Measurements from ENCODE around the gene CCT5. TPM values are rescaled to one million over a fixed set of nuclear protein-coding genes. Genes with fewer than 3 reads are reported as not detected.

Gene CCT5
- total and polyA plus RNA-seq, 10 of the 15 experiments (the other 5 are each of a cell fraction or from before 2014, with no cell fraction given) = 376 to 637 (median 543) TPM

- Histone ChIP-seq H4K20me1 (ENCODE audit: control insufficient read depth, insufficient read depth) (no peaks in the 10 kb centered on the region), H3K4me1 (ENCODE audit: control insufficient read depth, insufficient read depth, low read length) (no peaks in the 10 kb centered on the region), H3K27ac (ENCODE audit: control insufficient read depth, insufficient read depth) (no peak overlapping the region), H3K9ac (ENCODE audit: control insufficient read depth, insufficient read depth, low read length) (no peak overlapping the region), H3K4me2 (ENCODE audit: control insufficient read depth, insufficient read depth) (no peak overlapping the region), H3K79me2 (ENCODE audit: control insufficient read depth, insufficient read depth, low read length) (no peaks in the 10 kb centered on the region), H3K27me3 (replicated peaks in 1 of 2; ENCODE audit: control insufficient read depth in 2 of 2, insufficient read depth in 2 of 2, low read length in 1 of 2) (no peaks in the 10 kb centered on the region), H2AFZ (ENCODE audit: control insufficient read depth, low read depth, low read length) (no peak overlapping the region), H3K36me3 (ENCODE audit: control insufficient read depth in 2 of 2, insufficient read depth in 2 of 2, low read length in 1 of 2) (peaks cover 2 to 3% of the 10 kb centered on the region in 2 experiments; a peak in 3 of 4 replicates), H3K9me3 (replicated peaks; ENCODE audit: control insufficient read depth, insufficient read depth, low read length) (no peaks in the 10 kb centered on the region; the same call in 2 of the 3 replicates), H3K4me3 (no peak overlapping the region)
- intact Hi-C loops (cut with micrococcal nuclease; ENCODE audit: unreplicated experiment) (no loop called here), in situ Hi-C loops (cut with MboI) (no loop called here)
- WGBS (ENCODE audit: insufficient coverage, insufficient replicate concordance, low lambda C conversion rate, missing lambda C conversion rate) = 100% methylated on average over 1 of the region's 1 CpG
- CTCF ChIA-PET = no interaction called here
- POLR2A ChIA-PET = no interaction called here
- no peak for DNase-seq (ENCODE audit: low read depth, low spot score)
- no peak for ATAC-seq
- no TSS peak for BruUV-seq (replicated peaks)
- TF ChIP-seq RAD51 (IDR thresholded peaks at IDR 0.05) (no peak), BCL3 (IDR thresholded peaks at IDR 0.05; ENCODE audit: borderline replicate concordance, insufficient read depth, low read depth, low read length, poor library complexity, severe bottlenecking) (no peak), EGR1 (IDR thresholded peaks at IDR 0.05; ENCODE audit: borderline replicate concordance in 1 of 2, low read depth in 2 of 2, low read length in 2 of 2) (no peak), FOXM1 (IDR thresholded peaks at IDR 0.05; ENCODE audit: low read depth, low read length) (no peak)
- SMC1A ChIA-PET (ENCODE audit: uncharacterized antibody, unreplicated experiment) = no interaction called here
- no peak for FAIRE-seq
- RAD21 ChIA-PET (ENCODE audit: unreplicated experiment) = no interaction called here
Measured at GRCh38 chr5:10228288-10228687, 21.8 kb upstream of the CCT5 start.

- no peak overlapping the region for H2AFZ ChIP-seq (ENCODE audit: control insufficient read depth, low read depth, low read length)
- ChIA-PET RAD21 (ENCODE audit: unreplicated experiment) (no interaction called here), CTCF (no interaction called here), POLR2A (no interaction called here), SMC1A (ENCODE audit: uncharacterized antibody, unreplicated experiment) (no interaction called here)
- intact Hi-C loops (cut with micrococcal nuclease; ENCODE audit: unreplicated experiment) (no loop called here), in situ Hi-C loops (cut with MboI) (no loop called here)
- no peaks in the 10 kb centered on the region for H3K79me2 ChIP-seq (ENCODE audit: control insufficient read depth, insufficient read depth, low read length)
- H3K36me3 ChIP-seq (ENCODE audit: control insufficient read depth in 2 of 2, insufficient read depth in 2 of 2, low read length in 1 of 2) = peaks cover 2 to 3% of the 10 kb centered on the region in 2 experiments; a peak in 3 of 4 replicates
- BruUV-seq (replicated peaks) = no TSS peak
- no peaks in the 10 kb centered on the region for H4K20me1 ChIP-seq (ENCODE audit: control insufficient read depth, insufficient read depth)
- no peak overlapping the region for H3K4me3 ChIP-seq
- H3K27ac ChIP-seq (ENCODE audit: control insufficient read depth, insufficient read depth) = no peak overlapping the region
- H3K27me3 ChIP-seq (replicated peaks in 1 of 2; ENCODE audit: control insufficient read depth in 2 of 2, insufficient read depth in 2 of 2, low read length in 1 of 2) = no peaks in the 10 kb centered on the region
- no peak overlapping the region for H3K9ac ChIP-seq (ENCODE audit: control insufficient read depth, insufficient read depth, low read length)
- H3K4me2 ChIP-seq (ENCODE audit: control insufficient read depth, insufficient read depth) = no peak overlapping the region
- no peaks in the 10 kb centered on the region for H3K4me1 ChIP-seq (ENCODE audit: control insufficient read depth, insufficient read depth, low read length)
- ATAC-seq (no peak), FAIRE-seq (no peak), DNase-seq (ENCODE audit: low read depth, low spot score) (no peak)
- 92% methylated on average over 11 of the region's 11 CpGs for WGBS (ENCODE audit: insufficient coverage, insufficient replicate concordance, low lambda C conversion rate, missing lambda C conversion rate)
- no peaks in the 10 kb centered on the region for H3K9me3 ChIP-seq (replicated peaks; ENCODE audit: control insufficient read depth, insufficient read depth, low read length)
- no peak for TF ChIP-seq CREM (IDR thresholded peaks at IDR 0.05; ENCODE audit: low read depth)
- TF ChIP-seq TARDBP (IDR thresholded peaks at IDR 0.05; ENCODE audit: borderline replicate concordance) = no peak
- no peak for TF ChIP-seq PKNOX1 (IDR thresholded peaks at IDR 0.05)
- no peak for TF ChIP-seq EP300 (IDR thresholded peaks at IDR 0.05; ENCODE audit: borderline replicate concordance in 1 of 2, control insufficient read depth in 1 of 2, low read depth in 2 of 2, low read length in 2 of 2)
- no peak for TF ChIP-seq RB1 (IDR thresholded peaks at IDR 0.05; ENCODE audit: borderline replicate concordance)
- no peak for TF ChIP-seq STAT1 (conservative IDR thresholded peaks at IDR 0.05)
- no peak for TF ChIP-seq ESRRA (IDR thresholded peaks at IDR 0.05; ENCODE audit: low read length)
- TF ChIP-seq IRF3 (IDR thresholded peaks at IDR 0.05) = no peak
- no peak for TF ChIP-seq PML (IDR thresholded peaks at IDR 0.05; ENCODE audit: low read length)
- no peak for TF ChIP-seq YY1 (IDR thresholded peaks at IDR 0.05; ENCODE audit: low read depth, low read length)
- TF ChIP-seq ZNF207 (IDR thresholded peaks at IDR 0.05; ENCODE audit: borderline replicate concordance) = no peak
Measured at GRCh38 chr5:10229306-10230048, 20.6 kb upstream of the CCT5 start.

All from GM12878 (cell line).